Progenitor cell of endocrine pancreas (in vitro differentiated cells): ENCODE data around the gene TACC2. TPM values are rescaled to one million over a fixed set of nuclear protein-coding genes. Genes with fewer than 3 reads are reported as not detected.
A peak's percentile ranks its signal among the peaks of the same experiment; 100 is the strongest.

Experiments
- DNase-seq: peaks from one replicate; pipeline ENCODE4 v3.0.0; 2021; ENCODE audit warnings: low spot score; ENCODE audit not compliant: unreplicated experiment
- H3K27ac Mint-ChIP-seq: 2 replicates; pipeline ENCODE4 v1.8.0; 2021; ENCODE audit warnings: mild to moderate bottlenecking, moderate library complexity, mixed read lengths
- H3K27me3 Mint-ChIP-seq: 2 replicates; pipeline ENCODE4 v1.8.0; 2021; ENCODE audit warnings: mixed read lengths
- H3K36me3 Mint-ChIP-seq: 2 replicates; pipeline ENCODE4 v1.8.0; 2022; ENCODE audit warnings: mixed read lengths; ENCODE audit not compliant: insufficient read depth
- H3K4me1 Mint-ChIP-seq: 2 replicates; pipeline ENCODE4 v1.8.0; 2021; ENCODE audit warnings: low read depth, mixed read lengths
- H3K4me3 Mint-ChIP-seq: 2 replicates; pipeline ENCODE4 v1.8.0; 2021; ENCODE audit warnings: low read depth, mild to moderate bottlenecking, moderate library complexity, mixed read lengths
- H3K9me3 Mint-ChIP-seq: 2 replicates; pipeline ENCODE4 v1.8.0; 2021; ENCODE audit warnings: low read depth, mixed read lengths
- total RNA-seq: library from RNA; stranded (reverse); gene quantifications from 2 replicates; pipeline ENCODE4 v1.2.1, GENCODE V29; 2021
- TF ChIP-seq, protein P1 (sequence below): fragments of 200-600 bp; sonication (generic); IDR thresholded peaks from one replicate; pipeline ENCODE4 v1.5.0; 2021; ENCODE audit warnings: antibody characterized with exemption, mild to moderate bottlenecking; ENCODE audit not compliant: unreplicated experiment

Gene TACC2
- total RNA-seq, 1 donor from 2014 or later = 60.4 TPM

DNA sequence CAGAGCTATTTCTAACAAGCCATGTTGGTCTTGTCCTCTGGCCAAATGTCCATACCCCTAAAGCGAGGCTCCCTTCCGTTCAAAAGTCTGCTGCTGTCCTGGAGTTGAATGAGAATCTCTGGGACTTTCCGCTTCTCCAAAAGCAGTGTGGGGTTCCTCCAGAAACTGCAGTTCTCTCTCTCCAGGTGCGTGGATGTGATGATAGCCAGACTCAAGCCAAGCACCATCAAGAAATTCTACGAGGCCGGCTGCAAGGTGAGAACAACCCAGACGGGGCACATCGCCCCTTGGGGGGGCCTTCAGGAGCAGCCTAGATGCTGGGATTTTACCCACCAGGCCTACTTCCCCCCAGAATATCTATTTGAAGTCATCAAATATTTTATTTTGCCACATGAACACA, 308.6 kb downstream of the TACC2 start:
- DNase-seq = no peak
- TF ChIP-seq, protein P1, sequence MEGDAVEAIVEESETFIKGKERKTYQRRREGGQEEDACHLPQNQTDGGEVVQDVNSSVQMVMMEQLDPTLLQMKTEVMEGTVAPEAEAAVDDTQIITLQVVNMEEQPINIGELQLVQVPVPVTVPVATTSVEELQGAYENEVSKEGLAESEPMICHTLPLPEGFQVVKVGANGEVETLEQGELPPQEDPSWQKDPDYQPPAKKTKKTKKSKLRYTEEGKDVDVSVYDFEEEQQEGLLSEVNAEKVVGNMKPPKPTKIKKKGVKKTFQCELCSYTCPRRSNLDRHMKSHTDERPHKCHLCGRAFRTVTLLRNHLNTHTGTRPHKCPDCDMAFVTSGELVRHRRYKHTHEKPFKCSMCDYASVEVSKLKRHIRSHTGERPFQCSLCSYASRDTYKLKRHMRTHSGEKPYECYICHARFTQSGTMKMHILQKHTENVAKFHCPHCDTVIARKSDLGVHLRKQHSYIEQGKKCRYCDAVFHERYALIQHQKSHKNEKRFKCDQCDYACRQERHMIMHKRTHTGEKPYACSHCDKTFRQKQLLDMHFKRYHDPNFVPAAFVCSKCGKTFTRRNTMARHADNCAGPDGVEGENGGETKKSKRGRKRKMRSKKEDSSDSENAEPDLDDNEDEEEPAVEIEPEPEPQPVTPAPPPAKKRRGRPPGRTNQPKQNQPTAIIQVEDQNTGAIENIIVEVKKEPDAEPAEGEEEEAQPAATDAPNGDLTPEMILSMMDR = no peak
- no peak overlapping the region for H3K27ac Mint-ChIP-seq
- peaks cover 5% of the 10 kb centered on the region for H3K4me1 Mint-ChIP-seq
- peaks cover 4% of the 10 kb centered on the region for H3K27me3 Mint-ChIP-seq
- H3K9me3 Mint-ChIP-seq = no peaks in the 10 kb centered on the region
- no peaks in the 10 kb centered on the region for H3K36me3 Mint-ChIP-seq
- H3K4me3 Mint-ChIP-seq = no peak overlapping the region

DNA sequence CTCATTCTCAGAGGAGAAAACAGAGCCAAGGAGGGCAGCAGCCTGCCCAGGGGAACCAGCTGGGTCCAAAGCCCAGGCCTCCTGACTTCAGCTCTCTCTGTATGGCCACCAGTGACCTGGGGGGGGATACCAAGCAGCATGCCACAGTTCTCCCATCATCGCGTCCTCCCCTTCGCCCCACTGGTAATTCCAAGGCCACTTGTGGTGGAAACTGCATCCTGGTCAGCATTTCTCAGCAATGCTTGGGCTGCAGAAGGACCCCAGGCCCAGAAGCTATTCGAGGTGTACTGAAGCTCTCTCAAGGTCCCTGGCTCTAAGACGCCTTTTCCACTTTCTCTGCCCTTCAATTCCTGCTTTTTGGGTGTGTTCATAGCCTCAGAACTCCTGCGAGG, 309.2 kb downstream of the TACC2 start:
- H3K27ac Mint-ChIP-seq = no peak overlapping the region
- H3K27me3 Mint-ChIP-seq = peaks cover 4% of the 10 kb centered on the region
- H3K36me3 Mint-ChIP-seq = no peaks in the 10 kb centered on the region
- TF ChIP-seq, protein P1 = no peak
- DNase-seq = no peak
- no peak overlapping the region for H3K4me3 Mint-ChIP-seq
- no peaks in the 10 kb centered on the region for H3K9me3 Mint-ChIP-seq
- H3K4me1 Mint-ChIP-seq = peaks cover 5% of the 10 kb centered on the region

DNA sequence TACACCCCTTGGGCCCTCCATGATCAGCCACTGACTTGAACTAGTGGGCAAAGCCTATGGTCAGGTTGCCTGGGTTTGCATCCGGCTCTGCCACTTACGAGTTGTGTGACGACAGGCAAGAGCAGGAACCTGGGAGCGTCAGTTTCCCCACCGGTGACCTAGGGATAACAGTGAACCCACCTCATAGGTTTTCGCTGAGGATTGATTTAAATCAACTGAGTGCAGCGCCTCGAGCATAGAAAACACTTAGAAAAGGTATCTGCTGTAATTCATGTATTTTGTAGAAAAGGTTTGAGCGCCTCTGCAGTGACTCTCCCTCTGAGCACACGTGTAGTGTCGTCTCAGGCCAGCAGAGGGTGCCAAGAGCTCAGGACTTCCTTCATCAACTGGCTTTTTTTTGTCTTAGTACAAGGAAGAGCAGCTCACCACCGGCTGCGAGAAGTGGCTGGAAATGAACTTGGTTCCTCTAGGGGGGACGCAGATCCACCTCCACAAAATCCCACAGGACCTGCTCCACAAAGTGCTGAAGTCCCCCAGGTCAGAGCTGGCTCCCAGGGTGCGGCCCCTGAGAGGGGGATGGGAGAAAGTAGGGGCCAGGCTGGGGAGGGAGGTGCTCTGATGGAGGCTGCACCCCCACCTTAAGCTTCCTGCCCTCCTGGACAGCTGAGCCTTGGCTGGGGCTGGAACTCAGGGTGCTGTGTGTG, 309.8 kb downstream of the TACC2 start:
- H3K36me3 Mint-ChIP-seq = no peaks in the 10 kb centered on the region
- peaks cover 4% of the 10 kb centered on the region for H3K27me3 Mint-ChIP-seq
- TF ChIP-seq, protein P1 = peak; percentile 94
- no peak overlapping the region for H3K27ac Mint-ChIP-seq
- DNase-seq = peak; percentile 58
- peaks cover 3% of the 10 kb centered on the region for H3K4me1 Mint-ChIP-seq
- H3K9me3 Mint-ChIP-seq = no peaks in the 10 kb centered on the region
- H3K4me3 Mint-ChIP-seq = peak overlapping the region; percentile 36

GRCh38 chr10:122299423-122300075, 310.6 kb downstream of the TACC2 start:
- TF ChIP-seq, protein P1 = no peak
- DNase-seq = no peak
- H3K9me3 Mint-ChIP-seq = no peaks in the 10 kb centered on the region
- H3K4me3 Mint-ChIP-seq = peak overlapping the region; percentile 12
- no peak overlapping the region for H3K27ac Mint-ChIP-seq
- peaks cover 4% of the 10 kb centered on the region for H3K27me3 Mint-ChIP-seq
- H3K4me1 Mint-ChIP-seq = peaks cover 1% of the 10 kb centered on the region
- no peaks in the 10 kb centered on the region for H3K36me3 Mint-ChIP-seq

GRCh38 chr10:122301055-122301810, 312.3 kb downstream of the TACC2 start:
- H3K9me3 Mint-ChIP-seq = peaks cover 4% of the 10 kb centered on the region
- peaks cover 1% of the 10 kb centered on the region for H3K4me1 Mint-ChIP-seq
- H3K27ac Mint-ChIP-seq = no peak overlapping the region

More at GRCh38 chr10:122301055-122301810, 312.3 kb downstream of the TACC2 start:
- peaks cover 3% of the 10 kb centered on the region for H3K27me3 Mint-ChIP-seq
- H3K4me3 Mint-ChIP-seq = no peak overlapping the region
- no peaks in the 10 kb centered on the region for H3K36me3 Mint-ChIP-seq
- no peak for DNase-seq
- TF ChIP-seq, protein P1 = no peak
